K562 (cell line): Measurements from ENCODE around the gene CD55. TPM values are rescaled to one million over a fixed set of nuclear protein-coding genes. Genes with fewer than 3 reads are reported as not detected.

Experiments
- ATAC-seq: fragments of 200-7000 bp; cut with Tn5 transposase; 3 replicates; pipeline ENCODE4 v1.9.1; 2020; ENCODE audit warnings: moderate library complexity
- BruUV-seq: library from RNA; stranded (reverse); fragments of 400-500 nt; replicated peaks from 2 replicates; lab custom pipeline; 2021; lab: Mats Ljungman, UMichigan
- CTCF ChIA-PET: fragments of 300-600 bp; formaldehyde crosslinking; extraction: SDS; loops from one replicate; lab custom pipeline; 2021; ENCODE audit warnings: low intra/inter-chr PET ratio; lab: Yijun Ruan, JAX
- POLR2A ChIA-PET: fragments of 300-600, 350-650 bp; sonication (Branson Sonifier 250); formaldehyde crosslinking; extraction: SDS; loops from one replicate; lab custom pipeline; 2021; ENCODE audit warnings: antibody characterized with exemption, inconsistent platforms; lab: Yijun Ruan, JAX
- DNase-seq, 4 experiments: peaks; one replicate each; pipeline versions ENCODE4 v3.0.0 to v3.0.0-alpha.2; 2011 to 2018; ENCODE audit warnings: low spot score in 3 of 4, mixed read lengths in 3 of 4; ENCODE audit errors: extremely low read depth in 1 of 4
- FAIRE-seq: peaks from 2 replicates; lab custom pipeline; 2011; peaks lifted over from hg19 to GRCh38; lab: Jason Lieb, UNC
- H2AFZ ChIP-seq: 2 replicates; pipeline ENCODE4 v1.6.0; 2011; ENCODE audit warnings: low read depth, low read length, control low read depth, inconsistent platforms
- H3K27ac ChIP-seq: fragments of 200-600 bp; 3 replicates; pipeline ENCODE4 v1.8.0; 2011; ENCODE audit warnings: low read depth, mild to moderate bottlenecking, control low read depth, inconsistent platforms, low read length, moderate library complexity, mixed read lengths; ENCODE audit errors: extremely low read depth
- H3K27me3 ChIP-seq, 2 experiments: fragments of 300-600 bp in 1 of 2; 2 replicates in 1 of 2; 3 replicates in 1 of 2; pipeline versions ENCODE4 v1.6.0 to v1.8.0; 2011; ENCODE audit warnings: inconsistent platforms in 2 of 2, low read length in 2 of 2, mild to moderate bottlenecking in 1 of 2, mixed read lengths in 1 of 2, moderate library complexity in 1 of 2; ENCODE audit not compliant: control insufficient read depth in 2 of 2, insufficient read depth in 2 of 2
- H3K36me3 ChIP-seq: fragments of 300-600 bp; 3 replicates; pipeline ENCODE4 v1.8.0; 2011; ENCODE audit warnings: mild to moderate bottlenecking, low read length, inconsistent platforms; ENCODE audit not compliant: control insufficient read depth, insufficient read depth
- H3K4me1 ChIP-seq, 2 experiments: fragments of 200-600 bp in 1 of 2; replicated peaks in 1 of 2; 2 replicates in 1 of 2; 3 replicates in 1 of 2; pipeline versions ENCODE4 v1.5.1 to v1.8.0; 2011; ENCODE audit warnings: inconsistent platforms in 2 of 2, low read length in 2 of 2, mild to moderate bottlenecking in 1 of 2, mixed read lengths in 1 of 2, moderate library complexity in 1 of 2; ENCODE audit not compliant: control insufficient read depth in 2 of 2, insufficient read depth in 2 of 2
- H3K4me2 ChIP-seq: 2 replicates; pipeline ENCODE4 v1.6.1; 2011; ENCODE audit warnings: low read length, control low read depth, inconsistent platforms, mixed read lengths; ENCODE audit not compliant: insufficient read depth
- H3K4me3 ChIP-seq: fragments of 200-600 bp; sonication (generic), shearing (Covaris generic); 2 replicates; pipeline ENCODE4 v1.5.1; 2016; ENCODE audit warnings: control low read depth, inconsistent platforms
- H3K79me2 ChIP-seq: fragments of 200-600 bp; 3 replicates; pipeline ENCODE4 v1.8.0; 2011; ENCODE audit warnings: low read length, inconsistent platforms; ENCODE audit not compliant: control insufficient read depth, insufficient read depth
- H3K9ac ChIP-seq, 2 experiments: 2 replicates each; pipeline versions ENCODE4 v1.6.0 to v1.6.1; 2011; ENCODE audit warnings: low read depth in 2 of 2, low read length in 2 of 2, control low read depth in 1 of 2, inconsistent platforms in 1 of 2, mild to moderate bottlenecking in 1 of 2, mixed read lengths in 1 of 2; ENCODE audit not compliant: insufficient read depth in 1 of 2
- H3K9me1 ChIP-seq: one replicate; pipeline ENCODE4 v1.6.0; 2011; ENCODE audit warnings: inconsistent platforms, mild to moderate bottlenecking, low read length, moderate library complexity; ENCODE audit not compliant: control insufficient read depth, insufficient read depth
- H3K9me3 ChIP-seq: replicated peaks from 2 replicates; pipeline ENCODE4 v1.5.1; 2011; ENCODE audit warnings: low read depth, low read length, inconsistent platforms; ENCODE audit not compliant: control insufficient read depth, insufficient read depth
- H4K20me1 ChIP-seq: replicated peaks from 2 replicates; pipeline ENCODE4 v1.6.1; 2011; ENCODE audit warnings: low read length, inconsistent platforms, mixed read lengths; ENCODE audit not compliant: control insufficient read depth, insufficient read depth
- FOXK1 ChIP-seq: sonication (generic); formaldehyde crosslinking; IDR thresholded peaks from 2 replicates; pipeline ENCODE4 v1.8.0; 2022; ENCODE audit warnings: missing genetic modification reagents, mild to moderate bottlenecking, borderline replicate concordance
- NR2C1 ChIP-seq, 2 experiments: fragments of 450-650 bp; IDR thresholded peaks; 2 replicates each; pipeline ENCODE4 v1.6.1; 2017; ENCODE audit warnings: mild to moderate bottlenecking in 2 of 2, antibody characterized with exemption in 1 of 2, inconsistent platforms in 1 of 2, missing compliant biosample characterization in 1 of 2, missing genetic modification characterization in 1 of 2
- PKNOX1 ChIP-seq: fragments of 450-650 bp; IDR thresholded peaks from 2 replicates; pipeline ENCODE4 v1.6.1; 2016
- POLR3A ChIP-seq: IDR thresholded peaks from 2 replicates; pipeline ENCODE4 v1.6.1; 2011; ENCODE audit warnings: borderline replicate concordance, mild to moderate bottlenecking, moderate library complexity; ENCODE audit not compliant: insufficient read length, insufficient read depth; ENCODE audit errors: extremely low read depth
- TRIM24 ChIP-seq, 2 experiments: fragments of 450-650 bp; IDR thresholded peaks; 2 replicates each; pipeline ENCODE4 v1.6.1; 2016
- ZKSCAN1 ChIP-seq: fragments of 150-350 bp; IDR thresholded peaks from 2 replicates; pipeline ENCODE4 v1.6.1; 2016; ENCODE audit warnings: low read depth, low read length
- ZNF316 ChIP-seq: fragments of 450-650 bp; IDR thresholded peaks from 2 replicates; pipeline ENCODE4 v1.6.1; 2016
- WGBS: fragments of 100-300 bp; shearing (Covaris generic); methylation state at CpG from one replicate; pipeline ENCODE4 v1.1.6; 2016; ENCODE audit warnings: low coverage, mixed read lengths; ENCODE audit not compliant: insufficient coverage; ENCODE audit errors: missing lambda C conversion rate; 5-methylcytosine and 5-hydroxymethylcytosine counted together
- in situ Hi-C: fragments of 300-500 bp; cut with MboI; formaldehyde crosslinking; loops from 4 replicates; pipeline ENCODE4 v1.15.0; 2018; ENCODE audit warnings: inconsistent platforms, mixed read lengths
- intact Hi-C: fragments of 100-400 bp; cut with micrococcal nuclease; formaldehyde crosslinking; loops from 2 replicates; pipeline ENCODE4 v1.14.2; 2022
- polyA plus RNA-seq, 8 experiments: library from polyadenylated mRNA; depleted of rRNA in 4 of 8; stranded (reverse) in 5 of 8; unstranded in 3 of 8; fragments of >200 nt; fragmentation: Nextera tagmentation in 2 of 8; fragmentation: Illumina TruSeq in 1 of 8; extraction: Ambion mirVana in 2 of 8; extraction: Trizol in 1 of 8; gene quantifications; 2 replicates each; pipeline versions ENCODE4 v1.2.1 to v1.2.3, GENCODE V29; 2011 to 2014; ENCODE audit warnings: inconsistent platforms in 1 of 8, missing spikeins in 1 of 8
- total RNA-seq, 7 experiments: library from RNA; depleted of rRNA in 6 of 7; stranded (reverse); fragments of >200 nt in 6 of 7; fragmentation: Illumina TruSeq in 2 of 7; extraction: Trizol in 2 of 7; gene quantifications; 2 replicates each; pipeline versions ENCODE4 v1.2.1 to v1.2.3, GENCODE V29; 2011 to 2021; ENCODE audit warnings: low replicate concordance in 1 of 7

The CD55 gene
- total and polyA plus RNA-seq, 9 of the 15 experiments (the other 6 are each of a cell fraction or from before 2014, with no cell fraction given), result 17.7 to 150 (median 97.0) TPM

- no peak for FAIRE-seq
- no TSS peak for BruUV-seq
- no peak for ATAC-seq
- H4K20me1 ChIP-seq, result no peaks in the 10 kb centered on the region
- in situ Hi-C loops (no loop called here), intact Hi-C loops (no loop called here)
- H3K27ac ChIP-seq, result no peak overlapping the region; the same call in 2 of the 3 replicates
- ChIA-PET CTCF (interaction anchor here (0.6 kb wide), 1 partner anchor 283 kb away, joined by 3 read pairs; no protein-coding TSS in a partner anchor), POLR2A (interaction anchor here (0.5 kb wide), 1 partner anchor 15 kb away, joined by 3 read pairs; no protein-coding TSS in a partner anchor)
- H3K79me2 ChIP-seq, result no peaks in the 10 kb centered on the region
- WGBS, result 71% methylated on average over 3 of the region's 3 CpGs
- H3K9ac ChIP-seq, result no peak overlapping the region
- no peaks in the 10 kb centered on the region for H3K9me1 ChIP-seq
- H2AFZ ChIP-seq, result no peak overlapping the region
- no peaks in the 10 kb centered on the region for H3K27me3 ChIP-seq
- H3K9me3 ChIP-seq, result no peaks in the 10 kb centered on the region
- peaks cover 70% of the 10 kb centered on the region for H3K36me3 ChIP-seq
- H3K4me1 ChIP-seq, result peaks cover 0 to 30% of the 10 kb centered on the region in 2 experiments; a peak in 3 of 5 replicates
- H3K4me2 ChIP-seq, result no peak overlapping the region
- DNase-seq, result no peak
- 0 out of 2 replicates have a peak, but pooled peaks have one; percentile 9 for TF ChIP-seq ZNF316
- TF ChIP-seq TRIM24 (IDR thresholded peaks at IDR 0.05), result 0 out of 4 replicates have a peak, but pooled peaks of 1 of the 2 experiments have one; percentile 8
- TF ChIP-seq FOXK1 (CRISPR knock-in tag), result no peak
- TF ChIP-seq NR2C1 (IDR thresholded peaks at IDR 0.05), result no peak
- TF ChIP-seq NR2C1 (tag; IDR thresholded peaks at IDR 0.05), result no peak
- TF ChIP-seq POLR3A, result no peak
- 0 out of 2 replicates have a peak, but pooled peaks have one; percentile 7 for TF ChIP-seq PKNOX1
- TF ChIP-seq ZKSCAN1, result peak; percentile 89; the same call in 1 of the 2 replicates
- no peak overlapping the region for H3K4me3 ChIP-seq
Observed at GRCh38 chr1:207361029-207361428, 39.6 kb downstream of the CD55 start.
